ENCODE measurements around the gene ATG7.

ATG7 gene

GRCh38 chr3:11535243-11535960 is 263.2 kb downstream of the ATG7 start:
- no peak for DNase-seq
- Histone ChIP-seq H3K36me3 (ENCODE audit: control insufficient read depth in 4 of 4, insufficient read depth in 4 of 4, low read length in 3 of 4) (no peaks in the 10 kb centered on the region), H3K27ac (ENCODE audit: insufficient read depth in 1 of 2, low read depth in 1 of 2, low read length in 2 of 2, poor library complexity in 1 of 2, severe bottlenecking in 2 of 2) (no peak overlapping the region), H3K4me3 (ENCODE audit: control insufficient read depth in 1 of 7, extremely low read depth in 1 of 7, insufficient read depth in 4 of 7, low read depth in 2 of 7, low read length in 6 of 7) (no peak overlapping the region), H3K27me3 (replicated peaks in 2 of 5; ENCODE audit: control insufficient read depth in 4 of 5, insufficient read depth in 5 of 5, low read length in 4 of 5) (no peaks in the 10 kb centered on the region), H3K9me3 (ENCODE audit: control extremely low read depth in 1 of 5, control insufficient read depth in 4 of 5, insufficient read depth in 2 of 5, low read depth in 1 of 5, low read length in 4 of 5) (no peaks in the 10 kb centered on the region), H3K4me1 (ENCODE audit: control extremely low read depth in 1 of 4, control insufficient read depth in 4 of 4, insufficient read depth in 4 of 4, low read length in 3 of 4) (no peaks in the 10 kb centered on the region)
- ChIA-PET CTCF (interaction anchor here (1.1 kb wide), 1 partner anchor 9 kb away, joined by 3 read pairs; no protein-coding TSS in a partner anchor), POLR2A (no interaction called here)
- 100% methylated on average over 11 of the region's 13 CpGs for WGBS (ENCODE audit: insufficient coverage)

DNA sequence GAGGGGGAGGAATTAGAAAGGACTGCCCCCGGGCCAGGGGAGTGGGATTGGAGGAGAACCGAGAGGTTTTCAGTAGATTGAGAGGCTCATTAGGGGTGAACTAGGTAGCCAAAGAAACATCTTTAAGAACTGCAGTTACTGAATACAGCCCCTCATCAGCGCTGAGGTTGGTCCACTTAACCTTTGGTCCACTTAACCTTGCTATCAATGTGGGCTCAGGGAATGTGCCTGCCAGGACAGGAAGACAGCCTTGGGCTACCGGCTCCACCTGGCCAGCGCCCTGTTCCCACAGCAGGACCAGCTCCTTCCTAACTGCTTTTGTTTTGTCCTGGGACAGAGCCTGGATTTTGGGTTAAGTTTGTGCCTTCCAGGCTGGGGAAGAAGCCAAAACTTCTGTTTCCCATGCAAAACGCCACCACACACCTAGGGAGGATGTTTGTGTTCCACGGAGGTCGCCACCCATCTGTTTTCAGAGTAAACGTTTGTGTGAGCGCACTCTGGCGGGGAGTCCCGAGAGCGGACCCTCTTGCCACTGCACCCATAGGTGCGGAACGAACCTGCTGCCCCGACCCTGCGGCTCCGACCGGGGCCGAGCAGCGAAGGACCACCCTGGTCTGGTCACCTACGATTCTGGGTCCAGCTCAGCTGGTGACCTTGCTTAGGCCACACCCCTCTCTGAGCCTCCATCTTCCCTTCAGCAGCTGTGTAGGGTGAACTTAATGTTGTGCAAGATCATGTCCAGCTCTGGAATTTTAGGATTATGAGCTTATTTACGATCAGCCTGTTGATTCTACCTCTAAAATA is 264.1 kb downstream of the ATG7 start:
- H3K9me3 ChIP-seq (ENCODE audit: control extremely low read depth in 1 of 5, control insufficient read depth in 4 of 5, insufficient read depth in 2 of 5, low read depth in 1 of 5, low read length in 4 of 5), result no peaks in the 10 kb centered on the region
- no peak overlapping the region for H3K4me3 ChIP-seq (ENCODE audit: control insufficient read depth in 1 of 7, extremely low read depth in 1 of 7, insufficient read depth in 4 of 7, low read depth in 2 of 7, low read length in 6 of 7)
- no peak for DNase-seq
- no peaks in the 10 kb centered on the region for H3K27me3 ChIP-seq (replicated peaks in 2 of 5; ENCODE audit: control insufficient read depth in 4 of 5, insufficient read depth in 5 of 5, low read length in 4 of 5)
- ChIA-PET POLR2A (no interaction called here), CTCF (no interaction called here)
- no peaks in the 10 kb centered on the region for H3K36me3 ChIP-seq (ENCODE audit: control insufficient read depth in 4 of 4, insufficient read depth in 4 of 4, low read length in 3 of 4)
- no peaks in the 10 kb centered on the region for H3K4me1 ChIP-seq (ENCODE audit: control extremely low read depth in 1 of 4, control insufficient read depth in 4 of 4, insufficient read depth in 4 of 4, low read length in 3 of 4)
- 94% methylated on average over 14 of the region's 23 CpGs for WGBS (ENCODE audit: insufficient coverage)
- H3K27ac ChIP-seq (ENCODE audit: insufficient read depth in 1 of 2, low read depth in 1 of 2, low read length in 2 of 2, poor library complexity in 1 of 2, severe bottlenecking in 2 of 2), result no peak overlapping the region

GRCh38 chr3:11536936-11537612 is 264.9 kb downstream of the ATG7 start:
- H3K4me1 ChIP-seq (ENCODE audit: control extremely low read depth in 1 of 4, control insufficient read depth in 4 of 4, insufficient read depth in 4 of 4, low read length in 3 of 4), result no peaks in the 10 kb centered on the region
- no peaks in the 10 kb centered on the region for H3K9me3 ChIP-seq (ENCODE audit: control extremely low read depth in 1 of 5, control insufficient read depth in 4 of 5, insufficient read depth in 2 of 5, low read depth in 1 of 5, low read length in 4 of 5)
- POLR2A ChIA-PET, result no interaction called here
- no peaks in the 10 kb centered on the region for H3K27me3 ChIP-seq (replicated peaks in 2 of 5; ENCODE audit: control insufficient read depth in 4 of 5, insufficient read depth in 5 of 5, low read length in 4 of 5)
- no peak overlapping the region for H3K27ac ChIP-seq (ENCODE audit: insufficient read depth in 1 of 2, low read depth in 1 of 2, low read length in 2 of 2, poor library complexity in 1 of 2, severe bottlenecking in 2 of 2)
- no peak for DNase-seq
- CTCF ChIA-PET, result no interaction called here
- H3K4me3 ChIP-seq (ENCODE audit: control insufficient read depth in 1 of 7, extremely low read depth in 1 of 7, insufficient read depth in 4 of 7, low read depth in 2 of 7, low read length in 6 of 7), result no peak overlapping the region
- H3K36me3 ChIP-seq (ENCODE audit: control insufficient read depth in 4 of 4, insufficient read depth in 4 of 4, low read length in 3 of 4), result peaks cover 0 to 2% (median 0%) of the 10 kb centered on the region in 4 experiments
- 84% methylated on average over 9 of the region's 12 CpGs for WGBS (ENCODE audit: insufficient coverage)

- POLR2A ChIA-PET, result no interaction called here
Observed at GRCh38 chr3:11538581-11538980, 266.4 kb downstream of the ATG7 start.

DNA sequence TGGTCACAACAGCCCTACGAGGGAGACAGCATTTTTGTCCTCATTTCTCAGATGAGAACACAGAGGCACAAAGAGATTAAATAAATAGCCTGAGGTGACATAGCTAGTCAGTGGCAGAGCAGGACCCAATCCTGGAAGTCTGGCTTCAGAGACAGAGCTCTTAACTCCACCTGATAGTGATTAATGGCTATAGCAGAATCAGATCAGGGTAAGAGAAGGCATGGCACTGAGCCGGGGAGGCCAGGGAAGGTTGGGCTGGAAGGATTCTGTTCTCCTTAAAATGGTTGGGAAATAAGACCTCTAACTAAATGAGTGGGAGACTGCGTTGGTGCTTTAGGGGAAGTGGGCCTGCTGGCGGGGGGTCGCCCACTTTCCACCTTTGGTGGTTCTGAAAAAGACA is 267.0 kb downstream of the ATG7 start:
- Histone ChIP-seq H3K4me3 (ENCODE audit: control insufficient read depth in 1 of 7, extremely low read depth in 1 of 7, insufficient read depth in 4 of 7, low read depth in 2 of 7, low read length in 6 of 7) (no peak overlapping the region), H3K27me3 (replicated peaks in 2 of 5; ENCODE audit: control insufficient read depth in 4 of 5, insufficient read depth in 5 of 5, low read length in 4 of 5) (no peaks in the 10 kb centered on the region), H3K9me3 (ENCODE audit: control extremely low read depth in 1 of 5, control insufficient read depth in 4 of 5, insufficient read depth in 2 of 5, low read depth in 1 of 5, low read length in 4 of 5) (peaks cover 0 to 6% (median 0%) of the 10 kb centered on the region in 5 experiments), H3K4me1 (ENCODE audit: control extremely low read depth in 1 of 4, control insufficient read depth in 4 of 4, insufficient read depth in 4 of 4, low read length in 3 of 4) (peaks cover 0 to 4% (median 2%) of the 10 kb centered on the region in 4 experiments), H3K36me3 (ENCODE audit: control insufficient read depth in 4 of 4, insufficient read depth in 4 of 4, low read length in 3 of 4) (peaks cover 0 to 2% (median 0%) of the 10 kb centered on the region in 4 experiments), H3K27ac (ENCODE audit: insufficient read depth in 1 of 2, low read depth in 1 of 2, low read length in 2 of 2, poor library complexity in 1 of 2, severe bottlenecking in 2 of 2) (no peak overlapping the region)
- DNase-seq, result no peak
- 96% methylated on average over 5 of the region's 5 CpGs for WGBS (ENCODE audit: insufficient coverage)
- POLR2A ChIA-PET, result no interaction called here
- CTCF ChIA-PET, result interaction anchor here (0.6 to 1.2 kb wide), 3 partner anchors 12 to 36 kb away, joined by 3 to 4 read pairs (median 3); no protein-coding TSS in a partner anchor

More at GRCh38 chr3:11538581-11538980, 266.4 kb downstream of the ATG7 start:
- CTCF ChIA-PET, result interaction anchor here (0.6 to 1.2 kb wide), 3 partner anchors 13 to 36 kb away, joined by 3 to 4 read pairs (median 3); no protein-coding TSS in a partner anchor
- WGBS (ENCODE audit: insufficient coverage), result no CpG with 5 or more reads among the region's 3 CpGs
- Histone ChIP-seq H3K4me3 (ENCODE audit: control insufficient read depth in 1 of 7, extremely low read depth in 1 of 7, insufficient read depth in 4 of 7, low read depth in 2 of 7, low read length in 6 of 7) (no peak overlapping the region), H3K36me3 (ENCODE audit: control insufficient read depth in 4 of 4, insufficient read depth in 4 of 4, low read length in 3 of 4) (peaks cover 0 to 2% (median 0%) of the 10 kb centered on the region in 4 experiments), H3K27ac (ENCODE audit: insufficient read depth in 1 of 2, low read depth in 1 of 2, low read length in 2 of 2, poor library complexity in 1 of 2, severe bottlenecking in 2 of 2) (no peak overlapping the region), H3K27me3 (replicated peaks in 2 of 5; ENCODE audit: control insufficient read depth in 4 of 5, insufficient read depth in 5 of 5, low read length in 4 of 5) (no peaks in the 10 kb centered on the region), H3K4me1 (ENCODE audit: control extremely low read depth in 1 of 4, control insufficient read depth in 4 of 4, insufficient read depth in 4 of 4, low read length in 3 of 4) (no peaks in the 10 kb centered on the region), H3K9me3 (ENCODE audit: control extremely low read depth in 1 of 5, control insufficient read depth in 4 of 5, insufficient read depth in 2 of 5, low read depth in 1 of 5, low read length in 4 of 5) (peaks cover 0 to 2% (median 0%) of the 10 kb centered on the region in 5 experiments)
- DNase-seq, result no peak

GRCh38 chr3:11539677-11540076 is 267.5 kb downstream of the ATG7 start:
- POLR2A ChIA-PET, result no interaction called here
- Histone ChIP-seq H3K36me3 (ENCODE audit: control insufficient read depth in 4 of 4, insufficient read depth in 4 of 4, low read length in 3 of 4) (peaks cover 0 to 2% (median 0%) of the 10 kb centered on the region in 4 experiments), H3K9me3 (ENCODE audit: control extremely low read depth in 1 of 5, control insufficient read depth in 4 of 5, insufficient read depth in 2 of 5, low read depth in 1 of 5, low read length in 4 of 5) (peaks cover 0 to 6% (median 0%) of the 10 kb centered on the region in 5 experiments), H3K4me1 (ENCODE audit: control extremely low read depth in 1 of 4, control insufficient read depth in 4 of 4, insufficient read depth in 4 of 4, low read length in 3 of 4) (peaks cover 0 to 7% (median 7%) of the 10 kb centered on the region in 4 experiments), H3K4me3 (ENCODE audit: control insufficient read depth in 1 of 7, extremely low read depth in 1 of 7, insufficient read depth in 4 of 7, low read depth in 2 of 7, low read length in 6 of 7) (no peak overlapping the region), H3K27me3 (replicated peaks in 2 of 5; ENCODE audit: control insufficient read depth in 4 of 5, insufficient read depth in 5 of 5, low read length in 4 of 5) (no peaks in the 10 kb centered on the region), H3K27ac (ENCODE audit: insufficient read depth in 1 of 2, low read depth in 1 of 2, low read length in 2 of 2, poor library complexity in 1 of 2, severe bottlenecking in 2 of 2) (no peak overlapping the region)
- CTCF ChIA-PET, result interaction anchor here (1.2 kb wide), 1 partner anchor 12 kb away, joined by 3 read pairs; no protein-coding TSS in a partner anchor
- no peak for DNase-seq
- over 99% methylated on average over 12 of the region's 14 CpGs for WGBS (ENCODE audit: insufficient coverage)
